Loucy (cell line): ENCODE measurements around the gene SH3PXD2A.

Source experiments
- H2AFZ ChIP-seq: fragments of 200-600 bp; sonication (generic); 2 replicates; pipeline ENCODE4 v1.6.0; 2016; ENCODE audit warnings: antibody characterized with exemption, mild to moderate bottlenecking, low read length, moderate library complexity
- H3F3A ChIP-seq: fragments of 200-600 bp; 2 replicates; pipeline ENCODE4 v1.6.0; 2016; ENCODE audit warnings: antibody characterized with exemption, low read depth, mild to moderate bottlenecking
- H3K27me3 ChIP-seq: fragments of 200-600 bp; sonication (generic); 2 replicates; pipeline ENCODE4 v1.6.1; 2014; ENCODE audit warnings: low read length, mild to moderate bottlenecking; ENCODE audit not compliant: insufficient read depth, poor library complexity, severe bottlenecking
- H3K36me3 ChIP-seq: fragments of 200-600 bp; sonication (generic); 2 replicates; pipeline ENCODE4 v1.6.1; 2016; ENCODE audit warnings: low read length; ENCODE audit not compliant: insufficient read depth
- H3K4me1 ChIP-seq: fragments of 200-600 bp; sonication (generic); 2 replicates; pipeline ENCODE4 v1.5.1; 2014; ENCODE audit warnings: low read length, mild to moderate bottlenecking; ENCODE audit not compliant: insufficient read depth, poor library complexity, severe bottlenecking
- H3K4me2 ChIP-seq: fragments of 200-600 bp; sonication (generic); 2 replicates; pipeline ENCODE4 v1.6.0; 2014; ENCODE audit warnings: antibody characterized with exemption, low read length, low read depth, mild to moderate bottlenecking; ENCODE audit not compliant: poor library complexity, severe bottlenecking
- H3K4me3 ChIP-seq: fragments of 200-600 bp; sonication (generic); 2 replicates; pipeline ENCODE4 v1.5.1; 2014; ENCODE audit warnings: low read length, mild to moderate bottlenecking, mixed read lengths; ENCODE audit not compliant: poor library complexity, severe bottlenecking
- H3K79me2 ChIP-seq: fragments of 200-600 bp; sonication (generic); 2 replicates; pipeline ENCODE4 v1.6.1; 2014; ENCODE audit warnings: low read length; ENCODE audit not compliant: insufficient read depth
- H3K9ac ChIP-seq: fragments of 200-600 bp; sonication (generic); 2 replicates; pipeline ENCODE4 v1.6.0; 2014; ENCODE audit warnings: mild to moderate bottlenecking, low read depth, low read length, moderate library complexity; ENCODE audit not compliant: poor library complexity, severe bottlenecking
- H3K9me2 ChIP-seq: fragments of 200-600 bp; sonication (generic); replicated peaks from 2 replicates; pipeline ENCODE4 v1.6.1; 2016; ENCODE audit warnings: low read depth, low read length, mixed read lengths
- H3K9me3 ChIP-seq: fragments of 200-600 bp; sonication (generic); 2 replicates; pipeline ENCODE4 v1.6.1; 2014; ENCODE audit warnings: mild to moderate bottlenecking, antibody characterized with exemption, low read length, low read depth; ENCODE audit not compliant: insufficient read depth
- H4K20me1 ChIP-seq: fragments of 200-600 bp; sonication (generic); 2 replicates; pipeline ENCODE4 v1.6.0; 2014; ENCODE audit warnings: antibody characterized with exemption, low read length, mild to moderate bottlenecking; ENCODE audit not compliant: insufficient read depth, poor library complexity, severe bottlenecking
- CTCF ChIP-seq: fragments of 200-600 bp; sonication (generic); conservative IDR thresholded peaks from 2 replicates; pipeline ENCODE4 v1.5.1; 2014; ENCODE audit warnings: mild to moderate bottlenecking, antibody characterized with exemption, low read length
- EZH2phosphoT487 ChIP-seq: fragments of 200-600 bp; IDR thresholded peaks from 2 replicates; pipeline ENCODE4 v1.6.1; 2018; ENCODE audit warnings: antibody characterized with exemption, mild to moderate bottlenecking, moderate library complexity, borderline replicate concordance

Gene SH3PXD2A

GRCh38 chr10:103765168-103765567, 90.2 kb downstream of the SH3PXD2A start:
- H3K36me3 ChIP-seq = peaks cover 9% of the 10 kb centered on the region; the same call in 1 of the 2 replicates
- H3K4me2 ChIP-seq = peak overlapping the region; percentile 23
- H3K4me1 ChIP-seq = peaks cover 49% of the 10 kb centered on the region
- H3K27me3 ChIP-seq = no peaks in the 10 kb centered on the region
- no peak overlapping the region for H3K4me3 ChIP-seq
- H3K9me2 ChIP-seq = no peaks in the 10 kb centered on the region
- 0 out of 2 replicates have a peak, but pooled peaks cover 5% of the 10 kb centered on the region for H3F3A ChIP-seq
- no peak overlapping the region for H3K9ac ChIP-seq
- no peaks in the 10 kb centered on the region for H3K79me2 ChIP-seq
- H4K20me1 ChIP-seq = no peaks in the 10 kb centered on the region
- no peak overlapping the region for H2AFZ ChIP-seq
- no peak for TF ChIP-seq CTCF
- TF ChIP-seq EZH2phosphoT487 = no peak
- H3K9me3 ChIP-seq = no peaks in the 10 kb centered on the region

GRCh38 chr10:103764296-103765088, 90.9 kb downstream of the SH3PXD2A start:
- Histone ChIP-seq H2AFZ (no peak overlapping the region), H3K27me3 (no peaks in the 10 kb centered on the region), H3K4me3 (peak overlapping the region; percentile 62), H3F3A (0 out of 2 replicates have a peak, but pooled peaks cover 5% of the 10 kb centered on the region), H4K20me1 (no peaks in the 10 kb centered on the region), H3K9me3 (no peaks in the 10 kb centered on the region), H3K79me2 (no peaks in the 10 kb centered on the region), H3K36me3 (peaks cover 9% of the 10 kb centered on the region; the same call in 1 of the 2 replicates), H3K4me1 (peaks cover 49% of the 10 kb centered on the region), H3K4me2 (peak overlapping the region; percentile 78), H3K9me2 (no peaks in the 10 kb centered on the region), H3K9ac (peak overlapping the region; percentile 67)
- no peak for TF ChIP-seq CTCF
- no peak for TF ChIP-seq EZH2phosphoT487

- H3K9me3 ChIP-seq = no peaks in the 10 kb centered on the region
- H2AFZ ChIP-seq = peak overlapping the region; percentile 48
- TF ChIP-seq EZH2phosphoT487 (no peak), CTCF (no peak)
- peaks cover 49% of the 10 kb centered on the region for H3K4me1 ChIP-seq
- H3F3A ChIP-seq = 0 out of 2 replicates have a peak, but pooled peaks cover 5% of the 10 kb centered on the region
- H3K27me3 ChIP-seq = no peaks in the 10 kb centered on the region
- H3K9ac ChIP-seq = peak overlapping the region; percentile 67
- H3K4me3 ChIP-seq = peak overlapping the region; percentile 62
- no peaks in the 10 kb centered on the region for H4K20me1 ChIP-seq
- peak overlapping the region; percentile 78 for H3K4me2 ChIP-seq
- peaks cover 9% of the 10 kb centered on the region; the same call in 1 of the 2 replicates for H3K36me3 ChIP-seq
- H3K79me2 ChIP-seq = no peaks in the 10 kb centered on the region
- H3K9me2 ChIP-seq = no peaks in the 10 kb centered on the region
Observed at GRCh38 chr10:103763374-103764202, 91.8 kb downstream of the SH3PXD2A start.
